AG09319 (cell line): ENCODE results near the gene ACOX3.

Source experiments
- DNase-seq: peaks from one replicate; pipeline ENCODE4 v3.0.0-alpha.2; 2010; ENCODE audit warnings: low read depth; ENCODE audit errors: extremely low read depth
- CTCF ChIP-seq: IDR thresholded peaks from 2 replicates; pipeline ENCODE4 v1.5.1; 2011; ENCODE audit warnings: low read depth, mild to moderate bottlenecking, inconsistent platforms, low read length, moderate library complexity

ACOX3 gene

GRCh38 chr4:8477095-8477635, 36.6 kb upstream of the ACOX3 start:
- DNase-seq = no peak
- no peak for TF ChIP-seq CTCF

- TF ChIP-seq CTCF = no peak
- DNase-seq = no peak
Observed at GRCh38 chr4:8475751-8476575, 35.4 kb upstream of the ACOX3 start.

GRCh38 chr4:8474856-8475255, 34.3 kb upstream of the ACOX3 start:
- no peak for DNase-seq
- no peak for TF ChIP-seq CTCF

- no peak for DNase-seq
Observed at GRCh38 chr4:8473920-8474590, 33.5 kb upstream of the ACOX3 start.

GRCh38 chr4:8473198-8473919, 32.8 kb upstream of the ACOX3 start:
- TF ChIP-seq CTCF = peak; percentile 25
- peak; percentile 5 for DNase-seq

More at GRCh38 chr4:8473920-8474590, 33.5 kb upstream of the ACOX3 start:
- TF ChIP-seq CTCF = no peak

- no peak for TF ChIP-seq CTCF
- peak; percentile 91 for DNase-seq
Observed at GRCh38 chr4:8472689-8473197, 32.2 kb upstream of the ACOX3 start.
